ENCODE results near the gene SLC27A5. TPM values are rescaled to one million over a fixed set of nuclear protein-coding genes. Genes with fewer than 3 reads are reported as not detected.

The SLC27A5 gene
- total and polyA plus RNA-seq, 9 of the 15 experiments (the other 6 are each of a cell fraction or from before 2014, with no cell fraction given): 42.2 to 318 (median 64.7) TPM

DNA sequence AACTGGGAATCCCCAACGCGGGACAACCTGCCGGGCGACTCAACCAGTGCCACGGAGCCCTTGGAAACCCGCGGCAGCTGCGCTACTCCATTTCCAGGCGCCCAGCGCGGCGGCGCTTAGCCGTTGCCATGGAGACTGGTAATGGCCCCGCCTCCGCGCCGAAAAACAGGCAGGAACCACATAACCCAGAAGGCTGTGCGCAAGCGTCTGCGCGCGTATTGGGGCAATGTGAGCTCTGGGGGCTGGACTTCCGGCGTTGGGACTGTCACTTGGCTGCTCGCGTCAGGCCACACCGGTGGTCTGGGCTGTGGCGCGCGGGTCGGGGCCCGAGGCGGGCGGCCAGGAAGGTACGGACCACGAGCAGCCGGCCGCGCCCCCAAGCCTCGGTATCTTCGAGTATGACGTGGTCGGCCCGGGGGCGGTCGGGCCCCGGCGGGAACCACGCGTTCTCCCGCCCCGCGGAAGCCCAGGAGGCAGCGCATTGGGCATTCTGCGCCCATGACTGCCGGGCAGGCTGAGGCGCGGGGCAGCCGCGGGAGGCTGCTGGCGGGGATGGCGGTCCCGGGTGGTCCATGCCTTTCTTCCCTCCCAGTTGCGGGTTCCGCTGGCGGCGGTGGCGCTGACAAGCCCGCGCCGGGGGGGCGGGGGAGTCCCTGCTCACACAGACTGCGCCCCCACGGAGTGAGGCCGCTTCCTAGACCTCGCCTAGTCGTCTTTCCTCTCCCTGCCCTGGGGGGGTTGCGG is 60.3 kb downstream of the SLC27A5 start, which contains the start of gene ZNF324B (continued):
- TF ChIP-seq NR2C2 (CRISPR knock-in tag; IDR thresholded peaks at IDR 0.05) (no peak), NR2C2 (tag; IDR thresholded peaks at IDR 0.05) (peak; percentile 13; the same call in 1 of the 2 replicates), ETS1 (conservative IDR thresholded peaks at IDR 0.05; ENCODE audit: control insufficient read depth, low read depth, low read length) (peak; percentile 89; the same call in 1 of the 2 replicates), DIDO1 (tag; IDR thresholded peaks at IDR 0.05; ENCODE audit: low read depth) (no peak)
- TF ChIP-seq, protein P1, sequence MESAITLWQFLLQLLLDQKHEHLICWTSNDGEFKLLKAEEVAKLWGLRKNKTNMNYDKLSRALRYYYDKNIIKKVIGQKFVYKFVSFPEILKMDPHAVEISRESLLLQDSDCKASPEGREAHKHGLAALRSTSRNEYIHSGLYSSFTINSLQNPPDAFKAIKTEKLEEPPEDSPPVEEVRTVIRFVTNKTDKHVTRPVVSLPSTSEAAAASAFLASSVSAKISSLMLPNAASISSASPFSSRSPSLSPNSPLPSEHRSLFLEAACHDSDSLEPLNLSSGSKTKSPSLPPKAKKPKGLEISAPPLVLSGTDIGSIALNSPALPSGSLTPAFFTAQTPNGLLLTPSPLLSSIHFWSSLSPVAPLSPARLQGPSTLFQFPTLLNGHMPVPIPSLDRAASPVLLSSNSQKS (CRISPR knock-in tag; IDR thresholded peaks at IDR 0.05): no peak
- TF ChIP-seq, protein P2, sequence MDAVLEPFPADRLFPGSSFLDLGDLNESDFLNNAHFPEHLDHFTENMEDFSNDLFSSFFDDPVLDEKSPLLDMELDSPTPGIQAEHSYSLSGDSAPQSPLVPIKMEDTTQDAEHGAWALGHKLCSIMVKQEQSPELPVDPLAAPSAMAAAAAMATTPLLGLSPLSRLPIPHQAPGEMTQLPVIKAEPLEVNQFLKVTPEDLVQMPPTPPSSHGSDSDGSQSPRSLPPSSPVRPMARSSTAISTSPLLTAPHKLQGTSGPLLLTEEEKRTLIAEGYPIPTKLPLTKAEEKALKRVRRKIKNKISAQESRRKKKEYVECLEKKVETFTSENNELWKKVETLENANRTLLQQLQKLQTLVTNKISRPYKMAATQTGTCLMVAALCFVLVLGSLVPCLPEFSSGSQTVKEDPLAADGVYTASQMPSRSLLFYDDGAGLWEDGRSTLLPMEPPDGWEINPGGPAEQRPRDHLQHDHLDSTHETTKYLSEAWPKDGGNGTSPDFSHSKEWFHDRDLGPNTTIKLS (IDR thresholded peaks at IDR 0.05; ENCODE audit: borderline replicate concordance, low read depth): peak; percentile 84
- TF ChIP-seq, protein P3, sequence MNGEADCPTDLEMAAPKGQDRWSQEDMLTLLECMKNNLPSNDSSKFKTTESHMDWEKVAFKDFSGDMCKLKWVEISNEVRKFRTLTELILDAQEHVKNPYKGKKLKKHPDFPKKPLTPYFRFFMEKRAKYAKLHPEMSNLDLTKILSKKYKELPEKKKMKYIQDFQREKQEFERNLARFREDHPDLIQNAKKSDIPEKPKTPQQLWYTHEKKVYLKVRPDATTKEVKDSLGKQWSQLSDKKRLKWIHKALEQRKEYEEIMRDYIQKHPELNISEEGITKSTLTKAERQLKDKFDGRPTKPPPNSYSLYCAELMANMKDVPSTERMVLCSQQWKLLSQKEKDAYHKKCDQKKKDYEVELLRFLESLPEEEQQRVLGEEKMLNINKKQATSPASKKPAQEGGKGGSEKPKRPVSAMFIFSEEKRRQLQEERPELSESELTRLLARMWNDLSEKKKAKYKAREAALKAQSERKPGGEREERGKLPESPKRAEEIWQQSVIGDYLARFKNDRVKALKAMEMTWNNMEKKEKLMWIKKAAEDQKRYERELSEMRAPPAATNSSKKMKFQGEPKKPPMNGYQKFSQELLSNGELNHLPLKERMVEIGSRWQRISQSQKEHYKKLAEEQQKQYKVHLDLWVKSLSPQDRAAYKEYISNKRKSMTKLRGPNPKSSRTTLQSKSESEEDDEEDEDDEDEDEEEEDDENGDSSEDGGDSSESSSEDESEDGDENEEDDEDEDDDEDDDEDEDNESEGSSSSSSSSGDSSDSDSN (IDR thresholded peaks at IDR 0.05; ENCODE audit: borderline replicate concordance in 1 of 2, low read depth in 2 of 2, low read length in 2 of 2): no peak
- TF ChIP-seq, protein P4, sequence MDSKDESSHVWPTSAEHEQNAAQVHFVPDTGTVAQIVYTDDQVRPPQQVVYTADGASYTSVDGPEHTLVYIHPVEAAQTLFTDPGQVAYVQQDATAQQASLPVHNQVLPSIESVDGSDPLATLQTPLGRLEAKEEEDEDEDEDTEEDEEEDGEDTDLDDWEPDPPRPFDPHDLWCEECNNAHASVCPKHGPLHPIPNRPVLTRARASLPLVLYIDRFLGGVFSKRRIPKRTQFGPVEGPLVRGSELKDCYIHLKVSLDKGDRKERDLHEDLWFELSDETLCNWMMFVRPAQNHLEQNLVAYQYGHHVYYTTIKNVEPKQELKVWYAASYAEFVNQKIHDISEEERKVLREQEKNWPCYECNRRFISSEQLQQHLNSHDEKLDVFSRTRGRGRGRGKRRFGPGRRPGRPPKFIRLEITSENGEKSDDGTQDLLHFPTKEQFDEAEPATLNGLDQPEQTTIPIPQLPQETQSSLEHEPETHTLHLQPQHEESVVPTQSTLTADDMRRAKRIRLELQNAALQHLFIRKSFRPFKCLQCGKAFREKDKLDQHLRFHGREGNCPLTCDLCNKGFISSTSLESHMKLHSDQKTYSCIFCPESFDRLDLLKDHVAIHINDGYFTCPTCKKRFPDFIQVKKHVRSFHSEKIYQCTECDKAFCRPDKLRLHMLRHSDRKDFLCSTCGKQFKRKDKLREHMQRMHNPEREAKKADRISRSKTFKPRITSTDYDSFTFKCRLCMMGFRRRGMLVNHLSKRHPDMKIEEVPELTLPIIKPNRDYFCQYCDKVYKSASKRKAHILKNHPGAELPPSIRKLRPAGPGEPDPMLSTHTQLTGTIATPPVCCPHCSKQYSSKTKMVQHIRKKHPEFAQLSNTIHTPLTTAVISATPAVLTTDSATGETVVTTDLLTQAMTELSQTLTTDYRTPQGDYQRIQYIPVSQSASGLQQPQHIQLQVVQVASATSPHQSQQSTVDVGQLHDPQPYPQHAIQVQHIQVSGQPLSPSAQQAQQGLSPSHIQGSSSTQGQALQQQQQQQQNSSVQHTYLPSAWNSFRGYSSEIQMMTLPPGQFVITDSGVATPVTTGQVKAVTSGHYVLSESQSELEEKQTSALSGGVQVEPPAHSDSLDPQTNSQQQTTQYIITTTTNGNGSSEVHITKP (IDR thresholded peaks at IDR 0.05; ENCODE audit: partially characterized antibody): peak; percentile 34

All from K562 (cell line).